Ecto neural progenitor cell (in vitro differentiated cells): Measurements from ENCODE around the gene PGA3.
"Not testable (repeated sequence)": the region's sequence is repeated elsewhere in the genome, so short reads cannot be mapped to it uniquely, and the experiment has no call there.

Experiments
- DNase-seq: peaks from one replicate; pipeline ENCODE4 v3.0.0-alpha.2; 2018; ENCODE audit warnings: low spot score

Gene PGA3

GRCh38 chr11:61202950-61203746 is at the start of gene PGA3:
TSS of gene PGA3 (plus strand) at chr11:61203515. CDS start at chr11:61203565, 50 bp downstream.
- DNase-seq: not testable (repeated sequence)

- DNase-seq: no peak
These were observed 49.7 kb upstream of the PGA3 start for GRCh38 chr11:61153593-61154095.

- no peak for DNase-seq
These were observed 48.8 kb upstream of the PGA3 start for GRCh38 chr11:61154528-61154927.

DNA sequence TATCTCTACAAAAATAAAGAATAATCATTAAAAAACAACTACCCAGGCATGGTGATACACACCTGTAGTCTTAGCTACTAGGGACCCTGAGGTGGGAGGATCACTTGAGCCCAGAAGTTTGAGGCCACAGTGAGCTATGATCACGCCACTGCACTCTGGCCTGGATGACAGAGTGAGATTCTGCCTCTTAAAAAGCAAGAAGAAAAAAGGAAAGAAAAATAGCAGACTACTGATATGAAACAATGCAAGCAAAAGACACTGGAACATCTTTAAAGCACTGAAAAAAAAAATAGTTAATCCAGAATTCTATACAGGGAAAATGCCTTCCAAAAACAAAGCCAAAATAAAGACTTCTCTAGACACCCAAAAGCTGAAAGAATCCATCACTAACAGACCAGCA is 48.0 kb upstream of the PGA3 start:
- DNase-seq: no peak

DNA sequence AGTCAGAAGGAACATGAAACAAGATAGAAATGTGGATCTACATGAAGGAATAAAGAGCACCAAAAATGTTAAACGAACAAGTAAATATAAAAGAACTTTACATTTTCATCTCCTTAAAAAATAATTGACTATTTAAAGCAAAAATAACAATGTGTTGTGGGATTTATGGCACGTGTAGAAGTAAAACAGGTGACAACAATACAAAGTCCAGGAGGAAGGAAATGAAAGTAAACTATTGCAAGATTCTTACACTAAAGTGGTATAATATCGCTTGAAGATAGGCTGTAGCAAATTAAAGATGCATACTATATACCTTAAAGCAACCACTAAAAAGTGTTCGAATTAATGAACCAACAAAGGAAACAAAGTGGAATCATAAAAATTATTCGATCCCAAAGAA is 47.6 kb upstream of the PGA3 start:
- DNase-seq: no peak

- DNase-seq: no peak
These were observed 45.6 kb upstream of the PGA3 start for GRCh38 chr11:61157743-61158142.

DNA sequence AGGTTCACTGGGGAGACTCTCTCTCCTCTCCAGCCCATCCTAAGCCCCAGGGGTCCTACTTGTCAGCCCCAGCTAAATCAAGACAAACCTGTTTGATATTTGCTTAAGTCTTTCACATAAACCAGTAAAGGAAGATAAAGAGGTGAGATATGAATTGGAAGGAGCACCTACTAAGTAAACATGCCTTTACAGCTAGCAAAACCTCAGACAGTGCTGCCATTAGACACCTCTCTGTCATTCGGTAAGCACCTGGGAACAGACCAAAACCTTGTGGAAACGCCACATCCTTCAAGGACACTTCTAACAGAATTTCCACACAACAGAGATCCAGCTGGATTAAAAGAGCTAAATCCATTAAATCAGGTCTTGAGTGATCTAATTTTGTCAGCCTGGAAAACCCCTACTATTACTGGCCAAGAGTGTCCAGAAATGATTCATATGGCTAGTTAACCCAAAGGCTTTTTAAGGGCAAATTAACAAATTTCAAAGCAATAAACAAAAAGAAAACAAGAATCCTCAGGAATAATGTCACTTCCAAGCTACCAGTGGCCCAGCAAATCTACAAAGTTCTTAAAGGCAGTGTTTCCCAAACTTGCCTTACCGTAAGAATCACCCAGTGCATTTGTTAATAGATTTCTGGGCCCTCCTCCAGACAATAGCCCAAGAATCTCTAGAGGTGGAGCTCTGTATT is 44.5 kb upstream of the PGA3 start:
- DNase-seq: no peak

GRCh38 chr11:61160487-61161189 is 42.7 kb upstream of the PGA3 start:
- no peak for DNase-seq

DNA sequence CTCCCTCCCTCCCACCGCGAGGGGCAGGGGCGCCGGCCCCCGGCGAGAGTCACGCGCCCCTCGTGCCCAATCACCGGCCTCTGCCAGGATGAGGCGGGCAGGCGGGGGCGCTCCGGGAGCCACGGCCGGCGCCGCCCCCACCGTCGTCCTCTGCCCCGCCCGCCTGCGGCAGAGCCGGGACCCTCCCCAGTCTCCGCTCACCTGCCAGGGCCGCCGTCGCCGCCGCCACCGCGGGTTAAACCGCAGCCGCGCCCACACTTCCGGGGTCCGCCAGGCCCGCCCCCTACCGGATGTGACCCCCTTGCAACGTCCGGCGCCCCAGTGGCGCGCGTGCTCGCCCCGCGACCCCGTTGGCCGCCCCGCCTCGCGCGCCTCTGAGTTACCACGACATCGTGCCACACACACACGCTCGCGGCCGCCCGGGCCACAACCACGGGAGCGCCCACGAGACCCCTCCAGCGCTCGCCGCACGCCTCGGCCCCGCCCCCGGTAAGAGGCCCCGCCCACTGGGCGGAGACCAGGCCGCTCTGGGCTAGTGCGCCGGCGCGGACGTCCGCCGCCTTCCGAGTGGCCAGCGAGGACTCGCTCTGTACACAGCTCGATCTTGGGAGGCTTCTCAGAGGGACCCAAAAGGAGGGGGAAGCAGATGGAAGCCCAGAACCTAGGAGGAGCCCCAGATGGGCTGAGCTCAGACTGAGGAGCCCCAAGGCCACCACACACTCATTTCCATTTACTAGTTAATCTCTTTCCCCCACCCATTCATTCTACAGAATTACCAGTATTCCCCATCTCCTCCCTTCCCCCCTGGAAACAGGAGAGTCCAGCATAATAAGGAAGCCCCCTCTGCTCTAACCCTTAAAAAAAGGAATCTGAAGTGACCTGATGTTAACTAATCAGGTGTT is 41.9 kb upstream of the PGA3 start, which contains the start of gene VPS37C:
Gene VPS37C, minus strand, starts transcription at position 237 of the 902 bp plus-strand sequence. CDS start 22,597 bp downstream, outside the sequence.
- peak; percentile 95 for DNase-seq

DNA sequence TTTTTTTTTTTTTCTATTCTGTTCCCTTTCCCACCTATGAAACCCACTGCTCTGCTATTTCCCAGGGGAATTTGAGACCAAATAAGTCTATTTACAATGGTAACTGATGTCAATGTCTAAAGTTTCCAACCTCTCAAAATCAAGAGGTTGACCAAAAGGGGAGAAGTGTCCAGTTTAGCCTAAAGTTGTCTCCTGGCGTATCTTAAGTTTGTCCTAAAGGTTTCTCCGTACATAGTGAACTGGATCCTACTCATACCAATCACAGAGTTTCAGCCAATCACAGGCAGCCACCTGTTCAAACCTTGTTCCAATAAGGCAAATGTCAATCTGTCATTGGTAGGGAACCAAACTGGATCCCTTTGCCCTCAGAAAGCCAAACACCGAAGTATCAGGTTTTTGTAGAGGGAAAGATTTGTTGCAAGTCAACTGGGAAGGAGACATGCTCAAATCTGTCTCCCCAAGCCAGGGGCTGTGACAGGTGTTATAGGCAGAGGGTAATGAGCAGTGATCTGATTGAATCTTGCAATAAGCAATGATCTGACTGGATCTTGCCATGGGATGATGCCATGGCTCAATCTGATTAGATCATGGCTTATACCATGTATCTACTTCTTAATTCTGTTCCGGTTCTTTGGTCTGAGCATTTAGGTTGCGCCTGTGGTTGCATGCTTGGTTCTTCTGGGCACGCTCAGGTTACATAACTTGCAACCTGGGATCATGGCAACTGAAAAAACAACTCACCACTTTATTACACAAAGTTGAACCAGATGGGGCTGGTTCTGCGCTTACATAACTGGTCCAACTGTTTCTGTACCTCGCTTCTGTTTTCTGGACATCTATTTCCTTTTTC is 41.0 kb upstream of the PGA3 start:
- no peak for DNase-seq

- no peak for DNase-seq
These were observed 40.3 kb upstream of the PGA3 start for GRCh38 chr11:61163021-61163420.

- DNase-seq: no peak
These were observed 39.4 kb upstream of the PGA3 start for GRCh38 chr11:61163714-61164605.

- no peak for DNase-seq
These were observed 38.5 kb upstream of the PGA3 start for GRCh38 chr11:61164606-61165424.

DNA sequence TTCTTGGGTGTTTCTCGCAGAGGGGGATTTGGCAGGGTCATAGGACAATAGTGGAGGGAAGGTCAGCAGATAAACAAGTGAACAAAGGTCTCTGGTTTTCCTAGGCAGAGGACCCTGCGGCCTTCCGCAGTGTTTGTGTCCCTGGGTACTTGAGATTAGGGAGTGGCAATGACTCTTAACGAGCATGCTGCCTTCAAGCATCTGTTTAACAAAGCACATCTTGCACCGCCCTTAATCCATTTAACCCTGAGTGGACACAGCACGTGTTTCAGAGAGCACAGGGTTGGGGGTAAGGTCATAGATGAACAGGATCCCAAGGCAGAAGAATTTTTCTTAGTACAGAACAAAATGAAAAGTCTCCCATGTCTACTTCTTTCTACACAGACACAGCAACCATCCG is 37.5 kb upstream of the PGA3 start:
- DNase-seq: not testable (repeated sequence)

DNA sequence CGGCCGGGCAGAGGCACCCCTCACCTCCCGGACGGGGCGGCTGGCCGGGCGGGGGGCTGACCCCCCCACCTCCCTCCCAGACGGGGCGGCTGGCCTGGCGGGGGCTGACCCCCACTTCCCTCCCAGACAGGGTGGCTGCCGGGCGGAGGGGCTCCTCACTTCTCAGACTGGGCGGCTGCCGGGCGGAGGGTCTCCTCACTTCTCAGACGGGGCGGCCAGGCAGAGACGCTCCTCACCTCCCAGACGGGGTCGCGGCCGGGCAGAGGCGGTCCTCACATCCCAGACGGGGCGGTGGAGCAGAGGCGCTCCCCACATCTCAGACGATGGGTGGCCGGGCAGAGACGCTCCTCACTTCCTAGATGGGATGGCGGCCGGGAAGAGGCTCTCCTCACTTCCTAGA is 37.0 kb upstream of the PGA3 start:
- not testable (repeated sequence) for DNase-seq

- no peak for DNase-seq
These were observed 35.1 kb upstream of the PGA3 start for GRCh38 chr11:61168042-61168688.

DNA sequence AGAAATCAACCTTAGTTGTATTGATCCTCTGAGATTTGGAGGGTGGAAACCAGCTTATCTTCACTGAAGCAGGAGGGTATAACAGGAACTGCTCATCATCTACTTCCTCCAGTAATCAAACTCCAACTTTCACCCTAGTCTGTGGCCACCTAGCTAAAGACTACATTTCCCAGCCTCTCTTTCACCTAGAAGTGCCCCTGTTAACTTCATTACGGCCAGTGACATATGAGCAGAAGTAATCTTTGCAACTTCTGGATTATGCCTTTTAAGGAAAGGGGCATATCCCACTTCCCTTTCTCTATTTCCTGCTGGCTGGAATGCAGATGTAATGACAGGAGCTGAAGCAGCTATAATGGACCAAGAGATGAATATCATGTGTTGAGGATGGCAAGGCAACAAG is 34.5 kb upstream of the PGA3 start:
- DNase-seq: no peak

DNA sequence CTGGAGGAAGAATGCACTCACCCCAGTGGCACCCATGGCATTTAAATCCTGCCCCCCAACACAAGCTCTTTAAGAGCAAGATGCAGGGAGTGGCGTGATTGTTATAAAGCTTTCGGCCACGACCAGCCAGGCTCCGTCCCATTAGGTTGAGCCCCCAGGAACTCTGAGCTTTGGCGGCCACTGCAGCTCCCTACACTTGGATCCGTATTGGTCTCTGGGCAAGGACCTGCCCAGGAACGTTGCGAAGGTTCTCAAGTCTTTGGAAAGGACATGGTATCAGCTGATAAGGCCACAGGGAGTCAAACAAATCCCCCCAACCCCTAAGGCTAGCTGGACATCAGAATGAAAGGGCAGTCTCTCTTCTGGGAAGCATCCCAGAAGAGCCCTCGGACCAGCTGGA is 32.7 kb upstream of the PGA3 start:
- no peak for DNase-seq
